Activated CD4-positive, CD25-positive, alpha-beta regulatory T cell treated with anti-CD3 and anti-CD28 coated beads, Interleukin-2, amount 50 U/mL, for 24 hours (primary cell): Measurements from ENCODE around the gene CCDC15.
"Not testable (repeated sequence)": the region's sequence is repeated elsewhere in the genome, so short reads cannot be mapped to it uniquely, and the experiment has no call there.

Experiments used
- ATAC-seq, 2 donors: fragments of 150-1000 bp; cut with Tn5 transposase; one replicate each; pipeline ENCODE4 v1.10.0; 2021; ENCODE audit warnings: mild to moderate bottlenecking in 1 of 2, moderate library complexity in 1 of 2

CCDC15 gene

DNA sequence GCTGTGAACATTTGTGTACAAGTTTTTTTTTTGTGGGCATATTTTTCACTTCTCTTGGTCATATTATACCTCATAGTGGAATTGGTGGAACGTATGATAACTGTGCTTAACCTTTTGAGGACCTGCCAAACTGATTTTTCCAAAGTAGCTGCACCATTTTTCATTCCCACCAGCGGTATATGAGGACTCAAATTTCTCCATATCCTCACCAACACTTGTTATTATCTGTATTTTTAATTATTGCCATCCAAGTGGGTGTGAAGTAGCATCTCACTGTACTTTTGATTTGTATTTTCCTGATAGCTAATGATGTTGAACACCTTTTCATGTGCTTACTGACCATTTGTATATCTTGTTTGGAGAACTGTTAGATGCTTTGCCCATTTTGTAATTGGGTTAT lies 47.8 kb downstream of the CCDC15 start:
- no peak for ATAC-seq

GRCh38 chr11:125005491-125005890 lies 51.5 kb downstream of the CCDC15 start:
- no peak for ATAC-seq

DNA sequence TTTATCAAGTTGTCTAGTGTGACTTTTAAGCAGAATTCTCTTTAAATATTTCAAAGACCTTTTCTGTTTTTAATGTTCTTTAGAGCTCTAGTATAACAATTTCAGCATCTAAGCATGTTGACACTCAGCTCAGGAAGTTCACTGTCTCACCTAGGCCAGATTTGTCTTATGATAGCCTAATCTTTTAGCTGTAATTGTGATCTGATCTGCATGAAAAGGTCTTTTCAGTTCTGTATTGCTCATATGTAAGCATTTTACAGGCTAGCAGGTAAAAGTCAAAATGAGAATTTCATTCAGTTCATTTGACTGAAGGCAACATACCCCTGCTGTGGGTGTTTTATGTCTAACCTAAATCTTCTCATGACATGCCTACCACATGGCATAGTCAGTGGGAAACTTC lies 62.4 kb downstream of the CCDC15 start:
- no peak for ATAC-seq

DNA sequence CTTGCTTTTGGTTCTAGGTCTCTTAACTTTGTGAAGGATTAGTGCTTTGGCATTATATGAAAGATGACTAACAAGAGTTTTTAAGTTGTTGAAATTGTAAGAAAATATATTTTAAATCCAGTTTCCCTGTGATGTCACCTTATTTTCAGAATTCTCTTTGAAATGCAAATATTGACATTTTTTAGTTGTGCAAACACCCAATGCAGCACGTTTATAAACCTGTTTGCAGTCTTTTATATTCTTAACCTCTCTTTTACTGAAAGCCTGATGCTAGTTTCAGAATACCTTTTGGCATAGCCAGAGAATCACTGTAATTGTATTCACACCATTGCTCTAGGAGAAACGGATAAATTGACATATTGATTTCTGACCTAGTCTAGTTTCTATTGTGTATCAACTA lies 66.3 kb downstream of the CCDC15 start:
- no peak for ATAC-seq

DNA sequence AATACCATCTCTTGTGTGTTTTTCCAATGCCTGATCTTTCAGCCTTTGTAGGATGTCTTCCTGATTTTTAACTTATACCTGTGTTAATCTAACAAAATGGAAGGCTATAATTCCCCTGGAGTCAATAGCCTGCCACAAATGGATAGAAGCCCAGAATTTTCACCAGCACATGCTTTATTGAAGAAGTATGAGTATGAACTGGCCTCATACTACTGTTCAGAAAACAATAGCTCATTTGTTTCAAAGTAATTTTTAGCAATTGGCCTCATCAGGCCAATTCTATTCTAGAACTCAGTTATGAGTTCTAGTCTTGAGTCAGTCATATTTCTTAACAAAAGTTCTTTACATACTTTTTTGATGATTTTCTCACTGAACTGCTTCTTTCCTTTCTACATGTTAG lies 68.5 kb downstream of the CCDC15 start:
- ATAC-seq: no peak

- no peak for ATAC-seq
Measured at GRCh38 chr11:125025968-125026367, 72.0 kb downstream of the CCDC15 start.

DNA sequence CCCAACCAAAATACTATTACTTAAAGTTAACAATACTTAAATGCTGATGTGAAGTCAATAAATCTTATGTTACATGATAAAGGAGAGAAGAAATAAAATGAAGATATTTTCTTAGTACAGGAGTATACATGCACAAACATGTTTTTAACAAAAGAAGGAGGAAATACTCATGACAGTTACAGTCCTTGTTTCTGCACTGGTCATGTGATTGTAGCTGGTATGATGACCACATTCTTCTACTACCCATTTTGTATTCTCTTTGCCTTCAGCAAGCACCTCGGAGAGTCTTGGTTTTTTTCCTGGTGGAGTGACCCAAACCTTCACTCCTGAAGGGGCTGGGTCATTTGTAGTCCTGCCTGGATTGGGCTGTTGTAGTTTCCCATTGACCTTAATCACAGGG lies 75.4 kb downstream of the CCDC15 start:
- not testable (repeated sequence) for ATAC-seq

DNA sequence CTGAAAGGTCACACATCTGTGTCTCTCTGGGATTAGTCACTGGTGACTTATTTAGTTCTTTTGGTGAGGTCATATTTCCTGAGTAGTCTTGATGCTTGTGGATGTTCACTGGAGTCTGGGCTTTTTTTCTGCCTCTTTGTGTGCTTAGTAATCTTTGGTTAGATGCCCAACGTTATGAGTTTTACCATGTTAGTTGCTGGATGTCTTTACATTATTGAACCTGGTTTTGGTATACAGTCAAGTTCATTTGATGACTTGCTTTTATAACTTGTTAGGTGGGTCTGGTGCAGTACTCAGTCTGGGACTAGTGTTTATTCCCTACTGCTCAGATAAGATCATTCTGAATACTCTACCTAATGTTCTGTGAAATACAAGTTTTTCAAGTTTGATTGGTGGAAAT lies 82.9 kb downstream of the CCDC15 start:
- peak; percentile 81 to 87 for ATAC-seq

DNA sequence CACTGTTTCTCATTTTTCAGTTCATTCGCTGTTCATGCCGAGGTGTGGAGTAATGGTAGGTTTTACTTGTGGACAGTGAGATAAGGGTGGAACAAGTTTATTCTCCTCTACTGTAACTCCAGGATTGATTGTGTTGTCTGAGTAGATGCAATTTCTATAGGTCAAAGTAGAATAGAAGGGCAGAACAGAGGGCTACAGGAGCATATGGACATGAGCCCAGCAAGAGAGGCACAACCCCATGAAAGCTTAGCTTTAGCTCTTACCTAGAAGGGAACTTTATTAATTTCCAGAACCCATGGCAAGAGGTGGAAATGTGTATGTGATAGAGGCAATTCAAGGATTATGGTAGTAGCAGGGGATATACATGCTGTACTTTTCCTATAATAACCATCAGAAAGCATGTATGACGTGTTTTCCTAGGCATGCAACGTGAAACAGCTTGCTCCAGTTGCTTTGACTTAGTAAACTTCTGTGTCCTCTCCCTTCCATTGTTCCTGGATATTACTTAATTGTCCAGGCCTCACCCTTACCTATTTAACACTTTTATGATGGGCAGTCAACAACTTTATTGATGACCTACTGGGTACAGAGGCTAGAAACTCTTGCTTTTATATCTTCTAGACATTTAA lies 95.3 kb downstream of the CCDC15 start:
- no peak for ATAC-seq

- ATAC-seq: no peak
Measured at GRCh38 chr11:125052047-125052446, 98.0 kb downstream of the CCDC15 start.

DNA sequence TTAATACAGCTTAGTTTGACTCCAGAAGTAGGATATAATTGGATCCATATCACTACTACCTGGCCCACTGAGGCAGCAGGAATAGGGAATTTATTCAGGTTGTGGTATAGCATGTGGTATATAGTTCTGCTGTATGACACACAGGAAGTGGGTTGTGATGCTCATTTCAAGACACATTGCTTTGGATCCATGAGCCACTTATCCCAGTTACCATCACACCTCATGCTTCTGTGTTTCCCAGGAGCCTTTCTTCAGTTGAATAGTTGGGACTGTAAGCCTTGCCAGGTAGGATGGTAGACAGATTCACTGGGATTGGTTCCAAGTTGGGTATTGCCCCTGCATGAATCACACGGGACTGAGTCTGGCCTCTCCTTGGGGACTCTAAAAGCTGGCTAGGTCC lies 99.2 kb downstream of the CCDC15 start:
- no peak for ATAC-seq

DNA sequence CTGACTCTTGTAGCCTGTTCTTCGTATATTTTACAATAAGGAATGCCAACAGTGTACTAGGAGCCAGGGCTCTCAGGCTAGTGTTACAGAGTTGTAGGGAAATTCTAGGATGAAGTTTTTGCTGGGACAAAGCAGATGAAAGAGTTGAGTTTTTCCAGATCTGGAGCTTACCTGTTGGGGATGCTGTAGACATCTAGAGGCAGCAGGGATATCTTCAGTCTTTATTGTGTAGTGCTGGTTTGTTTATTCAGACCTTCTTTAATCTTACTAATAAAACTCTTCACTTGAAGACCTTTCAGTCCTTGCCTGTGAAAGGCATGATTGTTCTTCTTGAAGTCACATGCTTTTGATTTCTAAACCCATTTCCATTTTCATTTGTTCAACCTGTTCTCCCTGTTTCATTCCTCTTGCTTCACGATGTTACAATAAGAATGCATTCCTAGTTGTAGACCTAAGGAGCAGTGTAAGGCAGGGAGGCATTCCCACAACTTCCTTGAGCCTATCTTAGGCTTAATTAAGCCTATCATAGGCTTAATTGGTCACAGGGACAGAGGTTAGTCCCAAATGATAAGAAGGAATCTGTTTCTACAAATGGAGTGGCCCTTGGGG lies 101.2 kb downstream of the CCDC15 start:
- ATAC-seq: no peak

- ATAC-seq: not testable (repeated sequence)
Measured at GRCh38 chr11:125056111-125056510, 102.1 kb downstream of the CCDC15 start.

GRCh38 chr11:125056931-125057692 lies 103.1 kb downstream of the CCDC15 start:
- ATAC-seq: no peak

DNA sequence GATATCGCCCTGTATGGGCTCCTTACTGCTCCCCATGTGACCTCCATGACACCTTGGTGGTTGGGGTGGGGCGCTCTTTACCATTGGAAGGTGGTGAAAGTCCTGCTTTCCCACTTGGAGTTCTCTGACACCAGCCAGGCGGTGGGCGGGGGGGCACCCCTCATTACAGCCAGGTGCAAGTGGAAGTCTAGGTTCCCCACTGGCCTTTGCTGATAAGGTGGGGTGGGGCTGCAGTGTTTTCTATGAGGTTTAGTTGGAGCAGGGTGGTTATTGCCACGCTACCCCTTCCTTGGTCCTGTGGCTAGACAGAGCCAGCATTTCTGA lies 103.7 kb downstream of the CCDC15 start:
- no peak for ATAC-seq

- no peak for ATAC-seq
Measured at GRCh38 chr11:125061281-125061680, 107.3 kb downstream of the CCDC15 start.

GRCh38 chr11:125062218-125062930 lies 108.4 kb downstream of the CCDC15 start:
- no peak for ATAC-seq

DNA sequence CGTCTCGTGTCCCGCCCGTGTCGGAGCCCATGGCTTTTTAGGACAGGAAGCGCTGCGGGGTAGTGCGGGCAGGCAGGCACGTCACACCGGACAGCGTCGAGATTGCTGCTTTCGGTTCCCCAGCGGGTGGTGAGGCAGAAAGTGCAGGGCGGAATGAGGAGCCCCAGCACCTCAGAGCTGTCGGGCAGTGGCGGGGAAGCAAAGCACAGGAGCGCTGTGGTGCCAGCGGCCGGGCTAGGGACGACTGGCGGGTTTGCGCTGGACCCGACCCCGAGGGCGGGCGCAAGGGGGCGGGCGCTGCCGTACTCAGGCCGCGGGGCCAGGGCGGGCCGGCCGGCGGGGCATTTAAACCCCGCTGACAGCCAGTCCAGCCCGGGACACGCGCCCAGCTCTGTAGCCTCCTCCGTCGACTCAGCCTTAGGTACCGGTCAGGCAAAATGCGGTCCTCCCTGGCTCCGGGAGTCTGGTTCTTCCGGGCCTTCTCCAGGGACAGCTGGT lies 109.0 kb downstream of the CCDC15 start, which contains the start of gene SLC37A2:
SLC37A2 (plus strand) TSS at position 375 of the 498 bp plus-strand sequence; CDS start at position 438, 63 bp downstream.
- ATAC-seq: peak; percentile 70 to 85

DNA sequence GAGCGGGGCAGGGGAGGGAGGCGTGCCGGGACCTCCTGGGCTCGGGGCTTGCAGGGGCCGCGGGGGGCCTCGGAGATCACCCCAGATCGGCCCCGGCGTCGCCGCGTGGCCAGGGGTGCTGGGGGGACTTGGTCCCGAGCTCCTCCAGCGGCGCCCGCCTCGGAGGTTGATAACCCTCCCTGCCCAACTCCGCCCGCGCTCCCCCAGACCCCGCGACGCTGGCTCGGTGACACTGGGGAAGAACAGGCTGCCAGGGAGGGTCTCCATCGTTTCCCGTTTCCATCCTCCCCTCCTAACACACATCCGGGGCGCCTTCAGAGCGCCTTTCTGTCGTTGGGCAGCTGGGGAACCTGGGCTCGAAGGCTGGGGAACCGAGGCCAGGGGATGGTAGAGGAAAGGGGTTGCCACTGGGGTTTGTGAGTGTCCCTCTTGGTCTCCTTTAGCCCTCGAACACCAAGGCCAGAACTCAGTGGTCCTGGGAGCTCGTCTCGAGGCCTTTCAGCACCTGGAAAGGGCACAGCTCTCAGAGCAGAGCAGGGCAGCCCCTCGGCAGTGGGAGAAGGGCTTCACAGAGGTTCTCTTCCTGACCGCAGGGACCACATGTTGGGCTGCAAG lies 109.5 kb downstream of the CCDC15 start:
- ATAC-seq: peak in 1 of 2 donors; percentile 21

- ATAC-seq: no peak
Measured at GRCh38 chr11:125064070-125064469, 110.1 kb downstream of the CCDC15 start.

- no peak for ATAC-seq
Measured at GRCh38 chr11:125068368-125068767, 114.4 kb downstream of the CCDC15 start.

- no peak for ATAC-seq
Measured at GRCh38 chr11:125069008-125069407, 115.0 kb downstream of the CCDC15 start.

DNA sequence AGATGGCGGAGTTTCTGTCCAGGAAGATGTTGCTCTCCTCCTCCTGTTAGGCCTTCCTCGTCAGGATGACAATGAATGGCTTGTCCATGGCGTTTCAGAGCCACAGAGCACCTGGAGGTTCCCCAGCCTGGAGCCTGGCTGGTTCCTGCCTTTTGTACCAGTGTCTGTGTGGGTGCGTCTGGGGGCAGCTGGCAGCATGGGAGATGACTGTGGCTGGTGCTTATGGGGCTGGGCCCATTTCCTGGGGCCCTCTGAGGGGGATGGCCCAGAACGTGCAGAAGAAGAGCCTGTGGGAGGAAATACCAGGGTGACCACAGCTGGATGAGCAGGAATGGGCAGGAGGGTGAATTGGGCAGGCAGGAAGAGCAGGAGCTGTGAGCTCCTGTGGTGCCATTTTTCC lies 115.8 kb downstream of the CCDC15 start:
- no peak for ATAC-seq
